Esophagus muscularis mucosa (tissue), 4 donors: ENCODE measurements around the gene GPR156.

Experiments used
- EP300 ChIP-seq: sonication (generic); formaldehyde crosslinking; IDR thresholded peaks from one replicate; pipeline ENCODE4 v1.6.1; 2017; ENCODE audit warnings: antibody characterized with exemption
- POLR2A ChIP-seq: fragments of 450-650 bp; IDR thresholded peaks from one replicate; pipeline ENCODE4 v1.6.1; 2017; ENCODE audit warnings: antibody characterized with exemption, moderate library complexity, mild to moderate bottlenecking, low read depth
- POLR2AphosphoS5 ChIP-seq, 2 donors: sonication (generic); formaldehyde crosslinking; IDR thresholded peaks; one replicate each; pipeline ENCODE4 v1.6.1; 2017; ENCODE audit warnings: antibody characterized with exemption in 2 of 2
- TF ChIP-seq, protein P1 (sequence below), 3 experiments: fragments of 200-600 bp in 2 of 3; fragments of 450-650 bp in 1 of 3; sonication (generic) in 2 of 3; IDR thresholded peaks; one replicate each; pipeline ENCODE4 v1.5.1; 2017 to 2019; ENCODE audit warnings: antibody characterized with exemption in 3 of 3, mild to moderate bottlenecking in 2 of 3, moderate library complexity in 1 of 3

GRCh38 chr3:120125992-120126391 lies 159.0 kb downstream of the GPR156 start:
- TF ChIP-seq POLR2A = no peak
- TF ChIP-seq, protein P1, sequence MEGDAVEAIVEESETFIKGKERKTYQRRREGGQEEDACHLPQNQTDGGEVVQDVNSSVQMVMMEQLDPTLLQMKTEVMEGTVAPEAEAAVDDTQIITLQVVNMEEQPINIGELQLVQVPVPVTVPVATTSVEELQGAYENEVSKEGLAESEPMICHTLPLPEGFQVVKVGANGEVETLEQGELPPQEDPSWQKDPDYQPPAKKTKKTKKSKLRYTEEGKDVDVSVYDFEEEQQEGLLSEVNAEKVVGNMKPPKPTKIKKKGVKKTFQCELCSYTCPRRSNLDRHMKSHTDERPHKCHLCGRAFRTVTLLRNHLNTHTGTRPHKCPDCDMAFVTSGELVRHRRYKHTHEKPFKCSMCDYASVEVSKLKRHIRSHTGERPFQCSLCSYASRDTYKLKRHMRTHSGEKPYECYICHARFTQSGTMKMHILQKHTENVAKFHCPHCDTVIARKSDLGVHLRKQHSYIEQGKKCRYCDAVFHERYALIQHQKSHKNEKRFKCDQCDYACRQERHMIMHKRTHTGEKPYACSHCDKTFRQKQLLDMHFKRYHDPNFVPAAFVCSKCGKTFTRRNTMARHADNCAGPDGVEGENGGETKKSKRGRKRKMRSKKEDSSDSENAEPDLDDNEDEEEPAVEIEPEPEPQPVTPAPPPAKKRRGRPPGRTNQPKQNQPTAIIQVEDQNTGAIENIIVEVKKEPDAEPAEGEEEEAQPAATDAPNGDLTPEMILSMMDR (IDR thresholded peaks at IDR 0.05) = no peak
- TF ChIP-seq POLR2AphosphoS5 (IDR thresholded peaks at IDR 0.05) = no peak
- TF ChIP-seq EP300 = no peak
